ENCODE results near the gene KIRREL1. TPM values are rescaled to one million over a fixed set of nuclear protein-coding genes. Genes with fewer than 3 reads are reported as not detected.

KIRREL1 gene
- total RNA-seq, 4 donors from 2014 or later = 45.2 to 61.6 (median 49.2) TPM

DNA sequence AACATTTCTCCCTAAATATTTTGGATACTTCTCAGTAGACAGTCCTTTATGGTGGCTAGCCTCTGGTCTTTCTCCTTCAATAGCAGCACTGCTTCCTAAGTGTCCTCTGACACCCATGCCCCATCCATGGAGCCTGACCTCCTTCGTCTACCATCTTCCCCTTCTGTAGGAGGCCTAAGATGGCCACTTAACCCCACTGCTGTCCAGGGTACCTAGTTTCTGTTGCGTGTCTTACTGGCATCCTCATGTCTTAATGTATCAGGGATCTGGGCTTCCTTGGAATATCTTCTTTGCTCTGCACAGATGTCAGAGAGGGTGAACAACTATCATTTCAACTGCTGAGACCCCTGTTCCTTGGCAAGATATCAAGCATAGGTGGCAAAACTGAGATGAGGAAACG is 5.4 kb upstream of the KIRREL1 start:
- TF ChIP-seq, protein P1, sequence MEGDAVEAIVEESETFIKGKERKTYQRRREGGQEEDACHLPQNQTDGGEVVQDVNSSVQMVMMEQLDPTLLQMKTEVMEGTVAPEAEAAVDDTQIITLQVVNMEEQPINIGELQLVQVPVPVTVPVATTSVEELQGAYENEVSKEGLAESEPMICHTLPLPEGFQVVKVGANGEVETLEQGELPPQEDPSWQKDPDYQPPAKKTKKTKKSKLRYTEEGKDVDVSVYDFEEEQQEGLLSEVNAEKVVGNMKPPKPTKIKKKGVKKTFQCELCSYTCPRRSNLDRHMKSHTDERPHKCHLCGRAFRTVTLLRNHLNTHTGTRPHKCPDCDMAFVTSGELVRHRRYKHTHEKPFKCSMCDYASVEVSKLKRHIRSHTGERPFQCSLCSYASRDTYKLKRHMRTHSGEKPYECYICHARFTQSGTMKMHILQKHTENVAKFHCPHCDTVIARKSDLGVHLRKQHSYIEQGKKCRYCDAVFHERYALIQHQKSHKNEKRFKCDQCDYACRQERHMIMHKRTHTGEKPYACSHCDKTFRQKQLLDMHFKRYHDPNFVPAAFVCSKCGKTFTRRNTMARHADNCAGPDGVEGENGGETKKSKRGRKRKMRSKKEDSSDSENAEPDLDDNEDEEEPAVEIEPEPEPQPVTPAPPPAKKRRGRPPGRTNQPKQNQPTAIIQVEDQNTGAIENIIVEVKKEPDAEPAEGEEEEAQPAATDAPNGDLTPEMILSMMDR (IDR thresholded peaks at IDR 0.05; ENCODE audit: low read depth) = no peak

DNA sequence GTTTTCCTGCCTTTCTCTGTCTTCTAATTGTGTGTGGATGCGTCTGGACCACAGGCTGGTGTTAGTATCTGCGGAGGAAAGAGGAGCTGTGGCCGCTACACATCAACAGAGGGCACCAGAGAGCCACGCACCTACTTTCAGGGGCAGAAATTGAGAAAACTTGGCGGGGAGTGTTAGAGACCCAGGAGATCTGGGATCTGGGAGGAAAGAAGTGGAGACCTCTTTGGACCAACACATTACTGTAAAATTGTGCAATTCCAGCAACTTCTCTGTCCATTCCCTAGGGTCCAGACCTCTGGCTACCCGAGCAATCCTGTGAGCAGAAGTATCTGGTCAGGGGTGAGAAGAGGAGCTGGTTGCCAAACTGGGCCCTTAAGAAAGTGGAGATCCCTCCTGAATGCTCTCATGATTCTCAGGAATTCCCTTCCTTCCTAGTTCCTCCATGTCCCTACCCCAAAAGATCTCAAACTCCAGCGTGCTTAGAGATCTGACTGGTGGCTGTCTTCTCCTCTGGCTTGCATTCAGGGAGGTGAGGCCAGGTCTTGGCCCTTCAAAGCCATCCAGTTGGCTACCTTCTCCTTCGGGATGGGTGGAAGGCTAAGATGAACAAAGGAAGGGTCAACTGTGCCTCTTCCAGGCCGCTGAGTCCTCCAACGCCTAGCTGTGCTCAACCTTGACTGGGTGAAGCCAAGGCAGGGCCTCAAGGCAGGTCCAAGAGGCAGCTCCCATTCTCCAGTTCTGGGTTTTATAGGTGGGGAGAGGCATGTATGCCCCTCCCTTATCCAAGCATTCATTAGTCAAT is 1.2 kb upstream of the KIRREL1 start:
- TF ChIP-seq, protein P1 (IDR thresholded peaks at IDR 0.05; ENCODE audit: low read depth) = no peak

DNA sequence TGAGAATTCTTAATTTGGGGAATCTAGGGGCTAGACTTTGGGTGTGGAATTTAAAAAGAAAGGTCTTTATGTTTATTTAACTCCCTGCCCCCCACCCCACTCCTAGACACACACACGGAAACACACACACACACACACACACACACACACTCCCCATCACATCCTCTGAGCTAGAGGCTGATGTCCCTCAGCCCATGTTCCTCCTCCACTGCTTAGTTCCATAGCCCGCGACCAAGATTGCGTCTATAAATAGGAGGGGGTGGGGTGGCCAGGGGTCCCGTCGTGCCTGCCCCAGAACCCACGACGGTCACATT is 655 bp upstream of the KIRREL1 start:
- TF ChIP-seq, protein P1 (IDR thresholded peaks at IDR 0.05; ENCODE audit: low read depth) = no peak

DNA sequence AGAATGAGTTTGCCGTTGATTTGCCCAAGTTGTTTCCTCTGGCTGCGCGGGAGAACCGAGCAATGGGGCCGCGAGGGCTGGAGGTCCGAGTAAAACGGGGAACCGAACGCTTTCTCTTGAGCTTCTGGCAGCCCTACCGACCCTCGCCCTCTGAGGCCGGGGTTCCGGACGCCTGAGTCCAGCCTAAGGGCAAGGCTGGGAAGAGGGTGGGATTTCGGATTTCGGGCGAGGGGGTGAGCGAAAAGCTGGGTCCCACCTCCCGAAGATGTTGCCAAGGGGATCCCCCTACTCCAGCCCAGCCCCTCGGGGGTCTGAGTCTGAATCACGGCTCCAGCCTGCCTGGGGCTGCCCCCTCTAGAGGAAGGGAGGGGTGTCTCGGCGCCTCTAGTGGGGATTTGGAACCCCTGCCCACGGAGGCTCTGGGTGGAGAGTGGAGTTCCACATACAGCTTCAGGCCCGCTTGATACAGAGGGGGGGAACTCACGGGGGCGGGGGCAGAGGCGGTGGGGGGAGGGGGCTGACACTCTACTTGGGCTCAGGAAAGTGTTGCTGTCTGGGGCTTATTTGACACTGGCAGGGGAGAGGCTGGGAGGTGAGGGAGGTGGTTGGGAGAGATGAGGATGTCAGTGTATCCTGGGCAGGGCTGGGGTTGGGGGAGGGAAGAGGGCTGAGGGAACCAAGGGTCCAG is 617 bp downstream of the KIRREL1 start:
- TF ChIP-seq, protein P1 (IDR thresholded peaks at IDR 0.05; ENCODE audit: low read depth) = no peak

DNA sequence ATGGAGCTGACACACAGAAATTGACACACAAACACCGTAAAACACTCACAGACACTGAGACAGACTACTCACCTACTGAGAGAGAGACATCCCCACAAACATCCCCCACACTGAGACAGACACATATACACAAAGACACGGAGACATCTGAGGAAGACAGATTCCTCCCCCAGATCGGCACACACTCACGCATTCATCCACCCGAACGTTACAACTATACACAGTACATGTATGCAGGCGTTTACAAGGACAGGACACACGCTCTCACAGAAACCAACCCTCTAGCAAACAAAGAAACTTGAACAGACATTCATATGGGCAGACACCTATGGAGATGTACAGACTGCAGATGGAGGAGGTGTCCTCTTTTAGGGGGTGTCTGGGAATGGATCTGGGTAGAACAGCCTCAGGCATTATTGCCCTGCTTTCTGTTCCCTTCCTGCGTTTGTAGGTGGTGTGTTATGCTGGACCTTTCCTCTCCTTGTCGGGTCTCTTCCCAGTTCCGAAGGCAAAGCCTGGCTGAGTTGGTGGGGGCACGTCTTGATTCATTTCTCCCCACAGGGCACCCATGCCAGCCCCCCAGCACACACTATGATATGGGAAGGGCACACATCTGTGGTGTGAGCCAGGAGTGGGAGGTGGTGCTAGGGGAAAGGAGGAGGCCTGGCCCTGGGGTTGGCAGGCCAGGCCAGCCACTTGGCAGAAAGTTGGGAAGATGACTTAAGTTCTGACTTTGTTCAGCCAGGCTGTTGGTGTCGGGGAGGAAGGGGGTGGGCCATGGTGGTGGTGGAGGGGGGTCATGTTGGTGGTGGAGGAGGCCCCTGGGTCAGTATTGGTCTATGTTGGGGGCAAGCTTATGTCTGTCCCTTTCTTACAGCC is 1.5 kb downstream of the KIRREL1 start:
- TF ChIP-seq, protein P1 (IDR thresholded peaks at IDR 0.05; ENCODE audit: low read depth) = no peak

DNA sequence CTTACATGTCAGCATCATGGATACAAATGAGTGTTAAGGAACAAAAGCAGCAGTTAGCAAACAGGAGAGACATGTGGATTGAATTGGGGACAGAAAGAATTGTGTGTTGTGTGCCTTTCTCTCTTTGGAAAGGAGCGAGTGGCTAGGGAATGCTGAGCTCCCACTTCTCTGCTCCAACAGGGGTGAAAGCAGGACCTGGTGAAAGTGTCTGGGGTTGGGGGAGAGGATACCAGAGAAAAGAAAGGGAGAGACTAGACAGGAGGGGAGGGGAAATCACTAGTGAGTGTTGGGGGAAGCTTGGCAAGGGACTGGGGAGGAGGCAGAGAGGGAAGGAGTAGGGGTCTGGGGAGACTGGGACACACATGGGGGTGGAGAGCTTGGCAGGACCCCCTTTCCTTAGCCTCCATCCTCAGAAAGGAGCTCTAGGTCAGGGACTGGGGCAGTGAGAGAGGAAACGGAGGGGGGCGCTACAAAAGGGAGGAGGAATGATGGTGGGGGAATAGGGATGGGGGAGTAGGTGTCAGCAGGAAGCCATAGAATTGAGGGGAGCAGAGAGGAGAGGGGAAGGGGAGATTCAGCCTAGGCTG is 2.2 kb downstream of the KIRREL1 start:
- TF ChIP-seq, protein P1 (IDR thresholded peaks at IDR 0.05; ENCODE audit: low read depth) = no peak

Data from subcutaneous adipose tissue (tissue), 4 donors.